ENCODE results near the gene HOXC5.

DNA sequence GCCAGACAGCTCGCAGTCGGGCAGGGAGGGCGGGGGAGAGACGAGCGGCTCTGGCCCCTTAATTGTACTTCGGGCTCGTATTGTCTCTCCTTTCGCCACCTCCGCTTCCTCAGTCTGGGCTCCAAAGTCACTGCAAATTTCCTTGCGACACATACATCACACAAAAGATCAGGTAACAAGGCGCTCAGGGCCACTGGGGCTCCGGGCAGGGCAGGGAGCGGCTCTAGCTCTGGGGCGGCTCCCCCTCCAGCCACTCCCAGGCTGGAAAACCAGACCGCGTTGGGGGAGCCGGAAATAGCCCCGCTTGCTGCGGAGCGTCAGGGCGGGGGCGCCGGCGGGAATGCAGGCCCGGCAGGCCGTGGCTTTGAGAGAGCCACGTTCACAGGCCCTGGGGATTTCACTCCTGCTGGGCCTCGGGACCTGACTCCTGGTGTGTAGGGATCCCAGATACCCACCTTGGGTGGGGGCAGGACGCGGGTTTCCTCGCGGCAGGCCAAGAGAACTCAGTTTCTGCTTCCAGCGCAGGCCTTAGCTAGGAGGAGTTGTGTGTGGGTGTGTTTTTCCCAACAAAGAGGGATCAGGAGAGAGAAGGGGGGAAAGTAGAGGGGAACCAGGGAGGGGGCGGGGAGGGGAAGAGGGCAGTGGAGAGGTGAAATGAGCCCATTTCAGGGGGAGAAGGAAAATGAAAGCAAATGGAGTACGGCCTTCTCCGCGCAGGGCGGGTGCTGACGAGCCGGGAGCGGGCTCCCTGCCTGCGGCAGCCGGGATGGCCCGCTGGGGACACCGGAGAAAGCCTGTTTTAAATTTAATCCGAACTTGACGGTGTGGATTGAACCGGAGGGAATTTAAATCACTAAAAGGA, 37.2 kb upstream of the HOXC5 start:
- TF ChIP-seq CTCF (IDR thresholded peaks at IDR 0.05; ENCODE audit: low read length) (no peak), EZH2 (optimal IDR thresholded peaks at IDR 0.05; ENCODE audit: low read depth, low read length) (no peak)
